Measurements from ENCODE around the gene RAB11A. TPM values are rescaled to one million over a fixed set of nuclear protein-coding genes. Genes with fewer than 3 reads are reported as not detected.
A peak's percentile ranks its signal among the peaks of the same experiment; 100 is the strongest.

The RAB11A gene
- total RNA-seq, 1 donor from 2014 or later: 234 TPM

GRCh38 chr15:65916664-65917406 lies 47.5 kb downstream of the RAB11A start:
- peak; percentile 54 for DNase-seq (ENCODE audit: low spot score, unreplicated experiment)
- Mint-ChIP-seq H3K27me3 (no peaks in the 10 kb centered on the region), H3K9me3 (ENCODE audit: low read depth) (no peaks in the 10 kb centered on the region), H3K4me1 (ENCODE audit: low read depth) (peaks cover 4% of the 10 kb centered on the region), H3K27ac (no peak overlapping the region), H3K36me3 (ENCODE audit: insufficient read depth) (no peaks in the 10 kb centered on the region), H3K4me3 (ENCODE audit: low read depth) (no peak overlapping the region)
- TF ChIP-seq, protein P1, sequence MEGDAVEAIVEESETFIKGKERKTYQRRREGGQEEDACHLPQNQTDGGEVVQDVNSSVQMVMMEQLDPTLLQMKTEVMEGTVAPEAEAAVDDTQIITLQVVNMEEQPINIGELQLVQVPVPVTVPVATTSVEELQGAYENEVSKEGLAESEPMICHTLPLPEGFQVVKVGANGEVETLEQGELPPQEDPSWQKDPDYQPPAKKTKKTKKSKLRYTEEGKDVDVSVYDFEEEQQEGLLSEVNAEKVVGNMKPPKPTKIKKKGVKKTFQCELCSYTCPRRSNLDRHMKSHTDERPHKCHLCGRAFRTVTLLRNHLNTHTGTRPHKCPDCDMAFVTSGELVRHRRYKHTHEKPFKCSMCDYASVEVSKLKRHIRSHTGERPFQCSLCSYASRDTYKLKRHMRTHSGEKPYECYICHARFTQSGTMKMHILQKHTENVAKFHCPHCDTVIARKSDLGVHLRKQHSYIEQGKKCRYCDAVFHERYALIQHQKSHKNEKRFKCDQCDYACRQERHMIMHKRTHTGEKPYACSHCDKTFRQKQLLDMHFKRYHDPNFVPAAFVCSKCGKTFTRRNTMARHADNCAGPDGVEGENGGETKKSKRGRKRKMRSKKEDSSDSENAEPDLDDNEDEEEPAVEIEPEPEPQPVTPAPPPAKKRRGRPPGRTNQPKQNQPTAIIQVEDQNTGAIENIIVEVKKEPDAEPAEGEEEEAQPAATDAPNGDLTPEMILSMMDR (IDR thresholded peaks at IDR 0.05; ENCODE audit: unreplicated experiment): peak; percentile 73

GRCh38 chr15:65917407-65917756 lies 48.1 kb downstream of the RAB11A start:
- no peak overlapping the region for H3K27ac Mint-ChIP-seq
- no peak overlapping the region for H3K4me3 Mint-ChIP-seq (ENCODE audit: low read depth)
- H3K4me1 Mint-ChIP-seq (ENCODE audit: low read depth): peaks cover 4% of the 10 kb centered on the region
- no peaks in the 10 kb centered on the region for H3K27me3 Mint-ChIP-seq
- TF ChIP-seq, protein P1 (IDR thresholded peaks at IDR 0.05; ENCODE audit: unreplicated experiment): no peak
- no peak for DNase-seq (ENCODE audit: low spot score, unreplicated experiment)
- H3K36me3 Mint-ChIP-seq (ENCODE audit: insufficient read depth): no peaks in the 10 kb centered on the region
- H3K9me3 Mint-ChIP-seq (ENCODE audit: low read depth): no peaks in the 10 kb centered on the region

DNA sequence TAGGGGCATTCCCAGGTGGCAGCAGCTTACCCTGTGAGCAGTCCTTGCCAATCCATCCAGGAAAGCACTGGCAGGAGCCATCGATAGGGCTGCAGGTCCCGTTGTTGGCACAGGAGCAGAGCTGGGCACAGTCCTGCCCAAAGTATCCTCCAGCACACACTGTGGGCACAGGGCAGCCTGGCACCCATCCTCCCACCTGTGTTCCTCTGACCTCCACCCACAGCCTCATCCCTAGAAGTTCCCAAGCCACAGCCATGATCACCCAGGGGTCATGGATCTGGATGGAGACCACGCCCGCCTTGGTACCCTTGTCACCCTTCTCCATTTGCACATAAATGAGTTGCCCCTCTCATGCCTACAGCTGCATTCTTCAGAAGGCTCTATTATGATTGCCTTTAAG lies 48.6 kb downstream of the RAB11A start:
- H3K36me3 Mint-ChIP-seq (ENCODE audit: insufficient read depth): no peaks in the 10 kb centered on the region
- no peak overlapping the region for H3K27ac Mint-ChIP-seq
- no peaks in the 10 kb centered on the region for H3K9me3 Mint-ChIP-seq (ENCODE audit: low read depth)
- TF ChIP-seq, protein P1 (IDR thresholded peaks at IDR 0.05; ENCODE audit: unreplicated experiment): no peak
- no peak for DNase-seq (ENCODE audit: low spot score, unreplicated experiment)
- peaks cover 4% of the 10 kb centered on the region for H3K4me1 Mint-ChIP-seq (ENCODE audit: low read depth)
- H3K4me3 Mint-ChIP-seq (ENCODE audit: low read depth): no peak overlapping the region
- H3K27me3 Mint-ChIP-seq: no peaks in the 10 kb centered on the region

DNA sequence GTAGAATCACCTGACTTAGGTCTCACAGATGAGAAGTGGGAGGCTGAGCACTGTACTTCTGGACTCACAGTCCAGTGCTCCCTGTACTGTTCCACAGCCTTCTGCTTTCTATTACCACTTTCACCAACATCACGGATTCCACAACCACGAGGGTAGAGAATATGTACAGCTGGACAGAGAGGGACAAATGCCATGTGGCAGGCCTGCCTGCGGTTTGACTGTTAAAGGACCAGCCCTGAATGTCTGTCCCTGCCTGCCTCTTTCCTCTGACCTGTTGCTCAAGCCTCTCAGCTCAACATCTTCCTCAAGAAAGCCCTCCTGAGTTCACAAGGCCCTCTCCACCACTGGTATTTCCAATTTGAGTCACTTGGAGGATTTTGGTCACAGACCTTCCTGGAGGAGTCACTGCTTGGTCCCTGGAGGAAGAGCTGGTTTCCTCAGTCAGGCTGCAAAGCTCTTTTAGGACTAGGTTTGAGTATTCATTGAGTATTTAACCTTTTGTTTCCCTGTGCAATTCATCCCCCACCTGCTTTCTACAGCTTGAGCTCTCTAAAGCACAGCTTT lies 49.1 kb downstream of the RAB11A start:
- Mint-ChIP-seq H3K9me3 (ENCODE audit: low read depth) (no peaks in the 10 kb centered on the region), H3K4me1 (ENCODE audit: low read depth) (peaks cover 4% of the 10 kb centered on the region), H3K4me3 (ENCODE audit: low read depth) (no peak overlapping the region), H3K27me3 (no peaks in the 10 kb centered on the region), H3K27ac (no peak overlapping the region), H3K36me3 (ENCODE audit: insufficient read depth) (no peaks in the 10 kb centered on the region)
- TF ChIP-seq, protein P1 (IDR thresholded peaks at IDR 0.05; ENCODE audit: unreplicated experiment): no peak
- DNase-seq (ENCODE audit: low spot score, unreplicated experiment): no peak

GRCh38 chr15:65918945-65919344 lies 49.7 kb downstream of the RAB11A start:
- H3K9me3 Mint-ChIP-seq (ENCODE audit: low read depth): no peaks in the 10 kb centered on the region
- H3K27me3 Mint-ChIP-seq: no peaks in the 10 kb centered on the region
- no peak for DNase-seq (ENCODE audit: low spot score, unreplicated experiment)
- H3K27ac Mint-ChIP-seq: no peak overlapping the region
- no peaks in the 10 kb centered on the region for H3K36me3 Mint-ChIP-seq (ENCODE audit: insufficient read depth)
- no peak overlapping the region for H3K4me3 Mint-ChIP-seq (ENCODE audit: low read depth)
- H3K4me1 Mint-ChIP-seq (ENCODE audit: low read depth): peaks cover 4% of the 10 kb centered on the region
- TF ChIP-seq, protein P1 (IDR thresholded peaks at IDR 0.05; ENCODE audit: unreplicated experiment): no peak

All from progenitor cell of endocrine pancreas (in vitro differentiated cells).